SK-N-SH (cell line): ENCODE results near the gene FZD7. TPM values are rescaled to one million over a fixed set of nuclear protein-coding genes. Genes with fewer than 3 reads are reported as not detected.

Source experiments
- CTCF ChIA-PET: fragments of 300-600, 350-600 bp; formaldehyde crosslinking; extraction: SDS; loops from one replicate; lab custom pipeline; 2021; lab: Yijun Ruan, JAX
- POLR2A ChIA-PET: fragments of 350-600 bp; sonication (Branson Sonifier 250); formaldehyde crosslinking; extraction: SDS; loops from one replicate; lab custom pipeline; 2020; ENCODE audit warnings: antibody characterized with exemption, inconsistent platforms; lab: Yijun Ruan, JAX
- DNase-seq: peaks from one replicate; pipeline ENCODE4 v3.0.0; 2012
- H2AFZ ChIP-seq: fragments of 200-600 bp; sonication (generic); 2 replicates; pipeline ENCODE4 v1.8.1; 2016; ENCODE audit warnings: antibody characterized with exemption, mild to moderate bottlenecking, low read depth
- H3F3A ChIP-seq: fragments of 200-600 bp; sonication (generic); replicated peaks from 2 replicates; pipeline ENCODE3; 2016; ENCODE audit warnings: antibody characterized with exemption, mild to moderate bottlenecking; ENCODE audit not compliant: insufficient read depth
- H3K27ac ChIP-seq, 2 experiments: fragments of 200-500 bp in 1 of 2; fragments of 200-600 bp in 1 of 2; sonication (Bioruptor generic) in 1 of 2; sonication (generic), shearing (Covaris generic) in 1 of 2; 2 replicates each; pipeline versions ENCODE4 v1.5.1 to v1.6.1; 2014 to 2016; ENCODE audit warnings: low read depth in 2 of 2, inconsistent platforms in 1 of 2, low read length in 1 of 2, mild to moderate bottlenecking in 1 of 2, mixed read lengths in 1 of 2
- H3K27me3 ChIP-seq: fragments of 200-600 bp; sonication (generic), shearing (Covaris generic); 2 replicates; pipeline ENCODE4 v1.6.1; 2016; ENCODE audit warnings: mixed run types; ENCODE audit not compliant: insufficient read depth
- H3K36me3 ChIP-seq, 2 experiments: fragments of 200-500 bp in 1 of 2; fragments of 200-600 bp in 1 of 2; sonication (Bioruptor generic) in 1 of 2; sonication (generic) in 1 of 2; replicated peaks in 1 of 2; 2 replicates each; pipeline versions ENCODE3 to v1.5.1; 2014 to 2016; ENCODE audit warnings: low read length in 1 of 2, mild to moderate bottlenecking in 1 of 2; ENCODE audit not compliant: insufficient read depth in 2 of 2, control insufficient read depth in 1 of 2
- H3K4me1 ChIP-seq, 2 experiments: fragments of 200-500 bp in 1 of 2; fragments of 200-600 bp in 1 of 2; sonication (Bioruptor generic) in 1 of 2; sonication (generic), shearing (Covaris generic) in 1 of 2; 2 replicates each; pipeline versions ENCODE4 v1.5.1 to v1.6.1; 2014 to 2016; ENCODE audit warnings: low read depth in 1 of 2, low read length in 1 of 2, mixed run types in 1 of 2; ENCODE audit not compliant: insufficient read depth in 2 of 2, control insufficient read depth in 1 of 2
- H3K4me2 ChIP-seq: fragments of 200-600 bp; sonication (generic), shearing (Covaris generic); 2 replicates; pipeline ENCODE4 v1.6.1; 2017; ENCODE audit warnings: mixed run types
- H3K4me3 ChIP-seq, 2 experiments: fragments of 200-500 bp in 1 of 2; fragments of 200-600 bp in 1 of 2; sonication (Bioruptor generic) in 1 of 2; sonication (generic), shearing (Covaris generic) in 1 of 2; 2 replicates each; pipeline versions ENCODE4 v1.5.1 to v1.8.1; 2014 to 2016; ENCODE audit warnings: low read depth in 2 of 2, inconsistent platforms in 1 of 2, low read length in 1 of 2, mild to moderate bottlenecking in 1 of 2, mixed read lengths in 1 of 2, moderate library complexity in 1 of 2
- H3K79me2 ChIP-seq: fragments of 200-600 bp; sonication (generic); 2 replicates; pipeline ENCODE4 v1.8.1; 2017; ENCODE audit warnings: mild to moderate bottlenecking; ENCODE audit not compliant: insufficient read depth
- H3K9ac ChIP-seq: fragments of 200-600 bp; sonication (generic); 2 replicates; pipeline ENCODE4 v1.6.1; 2017; ENCODE audit warnings: mixed run types
- H3K9me2 ChIP-seq: fragments of 200-600 bp; sonication (generic); 2 replicates; pipeline ENCODE4 v1.6.1; 2017; ENCODE audit warnings: mixed run types
- H3K9me3 ChIP-seq: fragments of 200-600 bp; sonication (generic); 2 replicates; pipeline ENCODE4 v1.6.1; 2017; ENCODE audit warnings: mixed run types, mild to moderate bottlenecking, moderate library complexity
- H4K20me1 ChIP-seq: fragments of 200-600 bp; sonication (generic); 2 replicates; pipeline ENCODE4 v1.6.1; 2017; ENCODE audit warnings: mild to moderate bottlenecking, mixed run types; ENCODE audit not compliant: insufficient read depth
- CHD2 ChIP-seq: fragments of 150-350 bp; IDR thresholded peaks from 2 replicates; pipeline ENCODE4 v1.6.1; 2018; ENCODE audit warnings: low read length; ENCODE audit not compliant: partially characterized antibody
- EP300 ChIP-seq, 2 experiments: IDR thresholded peaks; 2 replicates each; pipeline versions ENCODE4 v1.4.0 to v1.6.1; 2012; ENCODE audit warnings: borderline replicate concordance in 1 of 2, low read depth in 1 of 2, low read length in 1 of 2
- FOSL2 ChIP-seq: IDR thresholded peaks from 2 replicates; pipeline ENCODE4 v1.4.0; 2012; ENCODE audit warnings: low read depth, mild to moderate bottlenecking, moderate library complexity, borderline replicate concordance
- FOXJ3 ChIP-seq: sonication (generic); formaldehyde crosslinking; IDR thresholded peaks from 2 replicates; pipeline ENCODE4 v1.5.1; 2020; ENCODE audit warnings: mild to moderate bottlenecking, missing genetic modification reagents
- FOXM1 ChIP-seq: IDR thresholded peaks from 2 replicates; pipeline ENCODE4 v1.4.0; 2012; ENCODE audit warnings: low read depth, mild to moderate bottlenecking
- GABPA ChIP-seq: IDR thresholded peaks from 2 replicates; pipeline ENCODE4 v1.4.0; 2012; ENCODE audit warnings: low read depth, mild to moderate bottlenecking
- GATA2 ChIP-seq: sonication (generic); formaldehyde crosslinking; IDR thresholded peaks from 2 replicates; pipeline ENCODE4 v1.5.0; 2020; ENCODE audit warnings: mild to moderate bottlenecking, missing genetic modification reagents
- IRF3 ChIP-seq: fragments of 150-350 bp; IDR thresholded peaks from 2 replicates; pipeline ENCODE4 v1.6.1; 2016; ENCODE audit warnings: mild to moderate bottlenecking, low read depth, low read length
- PBX3 ChIP-seq: IDR thresholded peaks from 2 replicates; pipeline ENCODE4; 2012
- RAD21 ChIP-seq: IDR thresholded peaks from 2 replicates; pipeline ENCODE4 v1.6.1; 2012; ENCODE audit warnings: mild to moderate bottlenecking, low read length
- RCOR1 ChIP-seq: fragments of 150-350 bp; IDR thresholded peaks from 2 replicates; pipeline ENCODE4 v1.6.1; 2017; ENCODE audit warnings: antibody characterized with exemption, low read length
- REST ChIP-seq: IDR thresholded peaks from 2 replicates; pipeline ENCODE4 v1.6.1; 2012; ENCODE audit warnings: mild to moderate bottlenecking, low read depth, low read length, moderate library complexity
- TCF12 ChIP-seq: IDR thresholded peaks from 2 replicates; pipeline ENCODE4 v1.4.0; 2012
- WGBS: methylation state at CpG from one replicate; pipeline ENCODE4 v1.1.6; 2017; ENCODE audit warnings: low lambda C conversion rate; 5-methylcytosine and 5-hydroxymethylcytosine counted together
- polyA plus RNA-seq, 3 experiments: library from polyadenylated mRNA; depleted of rRNA; stranded (reverse); fragments of >200 nt; gene quantifications; 2 replicates each; pipeline ENCODE4 v1.2.3, GENCODE V29; 2012

The FZD7 gene
- polyA plus RNA-seq, 1 of the 3 experiments (the other 2 are of a cell fraction) = 19.7 TPM

- Histone ChIP-seq H3K4me1 (peaks cover 0 to 16% of the 10 kb centered on the region in 2 experiments; a peak in 2 of 4 replicates), H3K79me2 (no peaks in the 10 kb centered on the region), H3K9me2 (no peaks in the 10 kb centered on the region), H3K27ac (no peak overlapping the region), H3F3A (peaks cover 4% of the 10 kb centered on the region), H3K4me2 (no peak overlapping the region), H3K4me3 (no peak overlapping the region), H3K36me3 (no peaks in the 10 kb centered on the region), H3K27me3 (no peaks in the 10 kb centered on the region), H2AFZ (no peak overlapping the region), H3K9ac (no peak overlapping the region), H4K20me1 (no peaks in the 10 kb centered on the region), H3K9me3 (no peaks in the 10 kb centered on the region)
- ChIA-PET CTCF (interaction anchor here (0.8 to 1.1 kb wide), 2 partner anchors 80 to 136 kb away, joined by 3 read pairs; no protein-coding TSS in a partner anchor), POLR2A (no interaction called here)
- WGBS = 93% methylated on average over 7 of the region's 8 CpGs
- TF ChIP-seq FOXM1 (no peak), EP300 (IDR thresholded peaks at IDR 0.05; ENCODE audit: borderline replicate concordance in 1 of 2, low read depth in 1 of 2, low read length in 1 of 2) (no peak), RAD21 (no peak), PBX3 (no peak), TCF12 (no peak), GABPA (no peak), GATA2 (no peak), CHD2 (no peak), FOSL2 (no peak), FOXJ3 (CRISPR knock-in tag) (no peak), IRF3 (no peak), REST (no peak), RCOR1 (no peak)
- no peak for DNase-seq
Observed at GRCh38 chr2:202023904-202024266, 9.8 kb upstream of the FZD7 start.
